Stimulated activated CD4-positive, alpha-beta T cell treated with anti-CD3 and anti-CD28 coated beads, Interleukin-4, amount 100 ng/mL, for 1 hour (primary cell): ENCODE data around the gene SIK1.
"Not testable (repeated sequence)": the region's sequence is repeated elsewhere in the genome, so short reads cannot be mapped to it uniquely, and the experiment has no call there.

Experiments
- DNase-seq: peaks from one replicate; pipeline ENCODE4 v3.0.0-alpha.2; 2020

SIK1 gene

DNA sequence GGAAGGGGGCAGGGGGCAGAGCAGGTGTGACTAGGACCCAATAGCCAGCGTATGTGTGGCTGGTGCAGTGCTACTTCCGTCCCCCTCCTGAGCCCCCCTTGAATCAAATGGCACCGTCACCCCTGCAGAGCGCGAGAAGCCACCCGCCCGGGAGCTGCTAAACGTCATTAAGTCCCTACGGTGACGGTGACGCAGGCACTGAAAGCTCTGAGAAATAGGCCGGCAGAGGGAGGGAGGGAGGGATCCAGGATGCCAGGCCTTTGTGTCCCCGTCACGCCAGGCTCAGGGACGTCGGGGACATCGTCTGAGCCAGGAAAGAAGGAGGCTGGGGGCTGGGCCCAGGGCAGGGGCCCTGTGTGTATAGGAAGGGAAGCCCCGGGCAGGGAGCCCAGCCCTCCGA, 43.6 kb downstream of the SIK1 start:
- not testable (repeated sequence) for DNase-seq

DNA sequence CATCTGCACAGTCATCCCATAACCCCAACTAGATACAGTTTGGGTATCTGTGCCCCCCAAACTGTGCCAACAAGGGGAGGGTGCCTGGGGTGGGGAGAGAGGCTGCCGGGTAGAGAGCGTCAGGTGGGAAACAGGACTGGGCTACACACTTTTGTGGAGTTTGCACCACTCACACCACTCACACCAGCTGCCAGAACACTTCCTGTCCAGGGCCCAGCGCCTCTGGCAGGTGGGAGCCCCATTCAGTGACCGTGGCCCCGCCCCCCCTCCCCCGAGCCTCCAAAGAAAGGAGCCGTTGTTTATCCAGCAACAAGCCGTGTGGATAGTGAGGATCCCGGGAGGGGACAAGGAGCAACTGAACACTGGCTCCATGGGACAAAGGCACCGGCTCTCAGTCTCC, 44.0 kb downstream of the SIK1 start:
- DNase-seq = not testable (repeated sequence)

DNA sequence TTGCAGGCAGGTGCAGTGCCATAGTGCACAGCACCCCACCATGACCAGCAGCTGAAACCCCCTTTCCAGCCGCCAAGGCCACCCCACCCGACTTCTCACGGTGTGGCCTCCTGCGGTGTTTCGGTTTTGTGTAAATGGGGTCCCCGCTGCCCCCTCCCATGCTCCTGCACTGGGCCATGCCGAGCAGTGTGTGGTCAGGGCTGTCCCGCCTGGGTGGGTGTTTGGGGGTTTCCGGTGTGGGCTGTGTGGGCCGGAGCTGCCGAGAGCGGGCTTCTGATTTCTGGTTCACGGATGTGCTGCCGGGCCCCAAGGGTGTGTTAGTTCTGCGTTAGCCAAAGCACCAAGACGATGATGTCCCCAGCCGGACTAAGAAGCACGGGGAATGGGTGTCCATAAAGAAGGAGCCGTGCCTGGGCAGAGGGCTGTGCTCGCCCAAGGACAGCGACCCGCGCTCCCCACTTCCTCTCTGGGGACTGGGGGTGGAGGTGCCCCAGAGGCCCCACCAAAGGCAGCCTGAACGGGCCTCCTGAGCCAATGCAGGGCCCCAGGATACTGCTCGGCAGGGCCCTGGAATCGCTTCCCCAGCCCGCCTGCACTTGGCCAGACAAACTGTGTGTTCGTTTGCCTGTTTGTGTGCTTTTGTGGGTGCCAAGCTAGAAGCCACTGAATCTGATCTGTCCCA, 45.9 kb downstream of the SIK1 start:
- DNase-seq = not testable (repeated sequence)

DNA sequence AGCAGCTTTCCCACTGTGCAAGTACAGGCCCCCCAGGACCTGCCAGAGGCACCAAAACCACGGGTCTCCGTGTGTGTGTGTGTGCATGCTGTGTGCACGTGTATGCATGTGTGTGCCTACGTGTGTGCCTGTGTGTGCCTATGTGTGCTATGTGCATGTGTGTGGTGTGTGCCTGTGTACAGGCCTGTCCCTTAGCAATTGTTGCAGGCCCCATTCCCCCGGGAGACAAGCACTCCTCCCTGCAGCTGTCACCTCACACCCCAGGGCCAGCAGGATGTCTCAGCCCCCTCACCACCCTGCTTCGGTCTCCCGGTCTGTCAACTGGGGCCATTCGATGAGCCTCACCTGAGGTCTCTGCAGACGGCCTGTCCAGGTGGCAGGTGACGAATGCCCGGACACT, 46.6 kb downstream of the SIK1 start:
- not testable (repeated sequence) for DNase-seq

DNA sequence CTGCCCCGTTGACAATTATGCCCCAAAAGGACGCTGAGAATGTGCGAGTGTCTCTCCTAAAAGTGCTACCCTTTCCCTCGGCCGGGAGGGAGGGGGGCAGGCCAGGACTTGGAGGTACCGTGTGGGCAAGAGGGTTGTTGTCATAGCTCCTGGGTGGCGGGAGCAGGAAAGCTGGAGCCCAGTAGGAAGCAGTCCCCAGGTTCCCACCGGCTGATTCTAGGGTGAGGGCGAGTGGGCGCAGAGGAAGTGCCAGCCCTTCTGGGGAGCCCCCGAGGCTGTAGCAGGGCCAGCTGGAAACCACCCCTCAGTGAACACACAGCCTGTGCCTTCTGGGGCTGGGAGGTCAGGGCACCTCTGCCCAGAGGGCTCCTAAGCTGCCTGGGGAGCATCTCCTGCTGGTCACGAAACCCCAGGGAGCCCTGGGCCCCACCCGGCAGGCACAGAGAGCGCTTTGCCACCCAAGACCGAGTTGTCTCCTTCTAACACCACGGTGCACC, 47.3 kb downstream of the SIK1 start:
- not testable (repeated sequence) for DNase-seq

DNA sequence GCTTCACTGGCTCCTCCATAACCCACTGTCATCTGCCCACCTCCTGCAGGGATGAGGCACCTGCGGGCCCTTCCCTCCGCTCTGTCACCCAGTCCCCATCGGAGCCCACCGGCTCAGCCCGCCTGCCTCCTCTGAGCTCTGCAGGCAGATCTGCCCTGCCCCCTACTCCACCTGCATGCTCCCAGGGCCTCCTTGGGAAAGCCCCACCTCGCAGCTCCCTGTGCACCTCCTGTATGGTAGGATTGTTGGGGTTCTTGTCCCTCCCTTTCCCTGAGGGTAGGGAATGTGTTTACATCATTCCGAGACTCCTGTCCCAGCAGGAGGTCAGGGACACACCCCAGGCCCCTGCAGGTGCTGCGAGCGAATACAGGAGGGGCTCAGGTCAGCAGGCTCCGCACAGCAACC, 50.5 kb downstream of the SIK1 start:
- no peak for DNase-seq

DNA sequence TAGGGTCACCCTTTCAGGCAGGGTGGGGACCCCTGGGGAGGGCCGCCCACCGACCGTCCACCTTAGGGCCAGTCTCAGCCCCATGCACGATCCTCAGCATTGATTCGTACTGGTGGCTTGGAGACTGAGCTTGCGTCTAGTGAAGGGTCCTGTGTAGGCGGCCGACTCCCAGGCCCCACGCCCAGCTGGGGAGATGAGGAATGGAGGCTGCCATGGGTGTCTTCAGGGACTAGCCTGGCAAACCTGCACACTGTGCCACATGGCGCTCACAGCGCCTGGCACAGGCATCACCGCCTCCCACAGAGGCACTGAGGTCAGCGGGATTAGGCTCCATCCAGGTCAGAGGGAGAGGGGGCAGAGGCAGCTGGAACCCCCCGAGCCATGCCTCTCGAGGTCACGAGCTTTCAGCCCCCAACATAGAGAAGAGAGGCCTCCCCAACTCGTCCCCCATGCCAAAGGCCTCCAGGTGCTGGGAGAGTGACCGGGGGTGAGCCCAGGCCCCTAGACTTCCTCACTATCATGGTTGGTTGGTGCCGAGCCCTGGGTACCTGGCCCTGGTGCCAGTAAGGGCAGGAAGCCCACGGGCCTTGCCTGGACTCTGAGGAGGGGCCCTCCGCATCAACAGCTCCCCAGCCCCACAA, 51.0 kb downstream of the SIK1 start:
- DNase-seq = no peak

DNA sequence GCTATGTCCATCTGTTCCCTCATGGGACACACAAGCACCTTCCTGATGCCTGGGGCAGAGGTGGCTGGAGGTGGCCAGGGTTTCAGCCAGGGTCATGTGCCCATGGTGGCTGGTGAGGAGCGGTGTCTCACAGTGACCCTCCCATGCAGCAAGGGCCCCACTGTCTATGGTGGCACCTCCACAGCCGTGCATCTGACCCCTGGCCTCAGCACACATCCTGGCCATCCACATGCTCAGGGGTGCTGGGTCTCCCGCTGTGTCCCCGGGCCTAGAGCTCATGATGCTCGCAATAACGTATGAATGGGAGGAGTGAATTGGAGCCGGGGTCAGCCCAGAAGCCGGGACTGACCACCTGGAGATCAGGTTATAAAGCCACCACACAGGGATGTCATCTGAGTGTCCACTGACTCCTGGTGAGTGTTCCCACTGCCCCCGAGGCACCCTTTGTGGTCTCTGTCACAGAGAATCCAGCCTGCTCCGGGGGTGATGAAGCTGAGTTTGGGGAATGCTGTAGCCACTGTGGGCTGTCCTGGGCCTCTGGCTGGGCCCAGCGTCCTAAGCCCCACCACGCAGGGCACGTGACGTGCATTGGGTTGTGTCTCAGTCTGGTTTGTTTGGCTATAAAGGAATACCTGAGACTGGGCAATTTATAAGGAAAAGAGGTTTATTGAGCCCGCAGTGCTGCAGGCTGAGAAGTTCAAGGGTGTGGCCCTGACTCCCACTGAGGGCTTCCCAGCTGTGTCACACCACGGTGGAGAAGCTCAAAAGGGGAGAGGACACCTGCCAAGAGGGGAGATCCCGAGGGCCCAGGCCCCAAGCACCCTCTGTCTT, 51.7 kb downstream of the SIK1 start:
- DNase-seq = no peak

DNA sequence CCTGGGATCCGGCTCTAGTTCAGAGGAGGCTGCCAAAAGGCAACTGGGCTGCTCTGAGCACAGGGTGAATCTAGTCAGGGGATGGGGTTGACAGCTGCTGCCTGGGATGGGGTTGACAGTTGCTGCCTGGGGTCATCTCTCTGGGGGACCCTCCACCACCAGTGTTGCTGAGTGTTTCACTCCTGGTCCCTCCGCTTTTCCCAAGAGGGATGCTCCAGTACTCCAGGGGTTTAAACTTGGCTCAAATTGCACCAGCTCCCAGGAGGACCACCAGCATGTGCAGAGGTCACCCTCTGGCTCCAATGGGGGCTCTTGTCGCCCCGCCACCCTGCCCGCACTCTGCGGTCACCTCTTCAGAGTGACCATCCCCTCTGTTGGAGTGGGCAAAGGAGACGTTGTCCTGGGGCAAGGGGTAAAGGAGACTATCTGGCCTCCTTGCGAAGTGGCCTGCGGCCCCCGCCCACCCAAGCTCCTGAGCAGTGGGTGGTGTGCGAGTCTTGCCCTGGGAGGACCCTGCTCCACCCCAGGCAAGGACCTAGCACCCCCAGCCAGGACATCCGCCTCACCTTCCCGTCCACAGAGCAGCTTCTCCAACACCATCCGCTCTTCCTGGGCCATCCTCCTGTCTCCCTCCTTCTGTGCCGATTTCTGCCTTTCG, 52.6 kb downstream of the SIK1 start:
- DNase-seq = no peak

DNA sequence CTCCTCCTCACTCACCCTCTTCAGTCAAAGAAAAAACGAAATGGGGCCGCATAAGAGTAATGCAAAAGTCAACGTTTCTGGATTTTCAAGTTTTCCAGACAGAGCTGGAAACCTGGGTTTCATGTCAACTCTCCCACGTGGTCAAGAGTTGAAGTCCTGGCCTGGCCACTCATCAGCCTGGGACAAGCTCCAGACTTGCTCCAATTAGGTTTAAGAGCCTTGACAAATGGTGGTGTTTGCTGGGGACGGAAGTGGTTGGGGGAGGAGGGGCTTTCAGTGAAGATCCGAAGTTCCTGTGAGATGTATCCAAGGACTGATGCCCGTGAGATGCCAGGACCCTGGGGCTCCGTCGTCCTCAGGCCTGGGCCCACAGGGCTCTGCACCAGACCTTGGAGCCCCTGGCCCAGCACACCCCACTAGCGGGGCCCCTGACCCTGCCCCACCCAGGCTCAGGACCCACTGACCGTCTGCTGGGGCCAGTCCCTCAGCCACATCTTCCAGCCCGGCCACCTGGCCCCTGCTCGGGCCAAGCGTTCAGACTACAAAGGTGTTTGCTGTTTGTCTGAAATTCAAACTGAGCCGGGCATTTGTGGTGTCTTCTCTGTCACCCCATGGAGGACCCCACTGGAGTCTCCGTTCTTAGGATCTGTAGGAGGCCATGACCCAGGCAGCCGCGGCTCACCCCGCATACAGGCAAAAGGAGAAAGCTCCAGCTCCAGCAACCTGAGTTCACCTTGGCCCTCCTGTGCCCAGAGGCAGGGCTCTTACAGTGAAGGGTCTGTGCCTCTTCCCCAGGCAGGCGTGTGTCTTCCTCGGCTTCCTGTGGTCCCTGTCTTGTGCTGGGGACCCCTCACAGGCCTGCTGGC, 53.3 kb downstream of the SIK1 start:
- no peak for DNase-seq

DNA sequence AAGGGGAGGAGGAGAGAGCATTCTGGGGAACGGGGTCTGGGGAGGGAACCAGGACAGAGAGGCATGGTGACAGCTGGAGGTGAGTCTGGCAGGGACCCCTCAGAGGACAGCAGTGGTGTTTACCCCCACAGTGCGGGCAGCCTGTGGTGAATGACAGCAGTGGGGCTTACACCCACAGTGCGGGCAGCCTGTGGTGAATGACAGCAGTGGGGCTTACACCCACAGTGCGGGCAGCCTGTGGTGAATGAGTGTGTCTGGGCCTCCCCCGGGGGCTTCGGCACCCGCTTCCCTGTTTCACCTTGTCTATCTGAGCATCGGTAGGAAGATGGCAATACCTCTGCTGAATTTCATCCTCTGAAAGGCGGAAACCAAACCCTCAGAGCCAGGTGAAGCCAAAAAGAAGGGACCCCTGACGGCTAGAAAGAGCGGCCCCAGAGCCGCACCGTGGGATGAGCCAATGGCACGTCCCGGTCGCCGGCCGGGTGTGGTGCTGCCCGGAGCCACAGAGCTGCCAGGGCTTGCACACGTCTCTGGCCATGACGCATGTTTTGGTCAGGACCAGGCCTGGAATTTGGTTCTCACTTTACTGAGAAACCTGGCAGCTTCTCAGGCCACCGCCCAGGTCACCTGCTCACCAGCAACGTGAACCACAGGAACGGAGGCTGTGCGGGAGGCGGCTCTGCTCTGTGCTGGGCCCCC, 54.1 kb downstream of the SIK1 start:
- DNase-seq = no peak

DNA sequence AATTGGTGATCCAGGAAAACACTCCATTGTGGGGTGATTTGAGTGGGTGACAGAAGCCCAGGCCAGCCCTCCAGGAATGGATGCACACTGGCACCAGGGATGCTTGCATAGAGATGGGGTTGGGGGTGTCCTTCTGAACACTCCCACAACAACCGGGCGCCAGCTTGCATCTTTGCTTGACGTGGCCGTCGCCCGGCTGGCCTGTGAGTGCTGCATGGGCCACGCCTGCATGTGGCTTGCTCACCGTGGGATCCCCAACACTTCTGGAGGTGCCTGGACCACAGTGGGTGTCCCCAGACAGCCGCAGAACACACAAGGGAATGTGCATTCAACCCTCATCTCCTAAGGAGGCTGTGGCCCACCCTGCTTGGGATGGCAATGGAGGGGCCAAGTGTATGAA, 55.1 kb downstream of the SIK1 start:
- DNase-seq = no peak

DNA sequence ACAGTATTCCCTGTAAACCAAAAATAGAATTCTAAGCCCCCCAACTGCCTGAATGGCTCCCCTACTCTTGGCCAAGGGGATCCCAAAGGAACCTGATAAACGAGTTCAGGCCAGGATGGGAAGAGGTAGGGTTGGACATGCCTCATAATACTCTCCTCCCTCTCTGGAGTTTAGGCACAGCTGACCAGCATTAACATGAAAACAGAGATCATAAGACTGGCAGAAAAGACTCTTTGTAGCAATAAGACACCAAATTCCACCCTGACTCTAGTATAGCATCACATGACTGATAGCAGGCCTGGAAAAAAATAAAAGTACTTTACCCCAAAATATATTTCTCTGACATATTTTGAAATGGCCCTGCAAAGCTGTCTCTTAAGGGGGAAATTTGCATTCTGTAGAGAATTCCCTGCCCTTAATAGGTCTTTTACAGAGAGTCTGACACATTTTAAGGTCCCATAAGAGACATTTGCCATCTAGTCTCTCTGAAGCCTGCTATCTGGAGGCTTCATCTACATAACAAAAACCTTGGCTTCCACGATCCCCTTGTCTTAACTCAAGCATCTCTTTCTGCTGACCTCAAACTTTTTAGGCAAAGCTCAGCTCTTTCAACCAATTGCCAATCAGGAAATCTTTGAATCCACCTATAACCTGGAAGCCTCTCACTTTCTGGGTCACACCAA, 55.9 kb downstream of the SIK1 start:
- no peak for DNase-seq

DNA sequence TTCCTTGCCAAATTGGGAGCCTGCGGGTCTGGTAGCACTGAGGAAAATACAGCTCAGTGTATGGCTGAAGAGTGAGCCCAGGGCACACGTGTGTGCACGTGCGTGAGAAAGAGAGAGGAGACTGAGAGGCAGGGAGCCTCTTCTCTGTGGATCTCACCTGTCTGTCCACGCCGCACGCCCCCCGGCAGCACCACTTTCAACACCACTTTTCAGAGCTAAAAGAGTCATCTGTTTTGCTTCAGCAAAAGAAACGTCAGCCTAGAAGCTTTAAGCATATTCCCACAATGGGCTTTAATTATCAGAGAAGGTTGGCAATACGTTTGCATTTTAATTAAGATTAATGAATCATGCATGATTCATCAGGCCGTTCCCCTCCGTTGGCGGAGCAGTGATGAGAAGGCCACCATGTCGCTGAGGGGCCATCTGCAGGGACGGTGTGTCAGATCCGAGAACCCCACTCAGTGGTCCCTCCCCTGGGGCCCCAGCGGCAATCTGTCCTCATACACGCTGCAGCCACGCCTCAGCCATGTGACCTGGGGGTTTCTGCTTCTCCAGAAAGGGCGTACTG, 56.8 kb downstream of the SIK1 start:
- DNase-seq = no peak

DNA sequence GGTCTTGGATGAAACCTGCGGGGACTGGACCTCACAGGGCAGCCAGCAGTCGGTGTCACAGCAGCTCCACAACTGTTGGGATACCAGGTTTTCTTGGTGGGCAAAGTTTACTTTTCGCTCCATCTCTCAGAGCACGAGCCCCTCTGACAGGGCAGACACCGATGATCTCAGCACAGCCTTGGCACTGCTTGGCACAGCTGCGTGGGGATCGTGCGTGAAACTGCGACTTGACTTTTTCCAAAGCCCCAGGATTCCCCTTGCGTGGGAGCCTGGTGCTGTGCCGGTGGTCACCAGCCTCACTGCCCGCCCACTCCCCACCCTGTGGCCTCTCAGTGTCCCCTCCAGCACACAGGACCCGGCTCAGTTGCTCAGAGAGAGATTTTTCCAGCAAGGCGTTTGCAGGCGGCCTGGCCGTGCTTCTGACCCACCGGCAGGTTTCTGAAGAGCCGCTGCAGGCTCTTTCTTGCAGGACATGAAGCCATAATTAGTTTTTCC, 57.3 kb downstream of the SIK1 start:
- DNase-seq = no peak

DNA sequence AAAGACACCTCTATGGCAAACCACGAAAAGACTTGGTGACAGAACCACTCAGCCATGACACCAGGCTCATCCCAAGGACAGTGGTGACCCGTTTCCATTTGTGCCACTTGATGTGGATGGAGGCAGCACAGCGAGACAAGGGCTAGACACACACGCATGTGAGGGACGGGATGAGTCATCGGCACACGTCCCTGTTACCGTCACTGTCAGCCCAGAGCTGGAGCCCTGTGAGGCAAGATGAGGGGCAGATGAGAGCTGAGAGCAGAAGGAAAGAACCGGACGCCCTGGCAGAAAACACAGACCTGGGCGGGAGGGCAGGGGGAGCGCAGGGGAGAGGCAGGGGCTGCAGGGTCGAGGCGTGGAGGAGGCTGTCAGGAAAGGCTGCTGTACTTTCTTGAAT, 57.8 kb downstream of the SIK1 start:
- DNase-seq = no peak

DNA sequence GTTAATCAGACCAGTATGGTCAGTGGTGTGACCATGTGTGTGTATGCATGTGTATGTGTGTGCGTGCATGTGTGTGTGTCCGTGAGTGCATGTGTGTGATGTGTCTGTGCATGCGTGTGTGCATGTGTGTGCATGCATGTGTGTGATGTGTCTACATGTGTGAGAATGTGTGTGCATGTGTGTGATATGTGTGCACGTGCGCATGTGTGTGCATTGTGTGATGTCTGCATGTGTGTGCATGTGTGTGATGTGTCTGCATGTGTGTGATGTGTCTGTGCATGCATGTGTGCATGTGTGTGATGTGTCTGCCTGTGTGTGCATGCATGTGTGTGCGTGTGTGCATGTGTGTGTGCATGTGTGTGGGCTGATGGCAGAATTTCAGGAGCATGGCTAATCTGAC, 58.2 kb downstream of the SIK1 start:
- DNase-seq = no peak

DNA sequence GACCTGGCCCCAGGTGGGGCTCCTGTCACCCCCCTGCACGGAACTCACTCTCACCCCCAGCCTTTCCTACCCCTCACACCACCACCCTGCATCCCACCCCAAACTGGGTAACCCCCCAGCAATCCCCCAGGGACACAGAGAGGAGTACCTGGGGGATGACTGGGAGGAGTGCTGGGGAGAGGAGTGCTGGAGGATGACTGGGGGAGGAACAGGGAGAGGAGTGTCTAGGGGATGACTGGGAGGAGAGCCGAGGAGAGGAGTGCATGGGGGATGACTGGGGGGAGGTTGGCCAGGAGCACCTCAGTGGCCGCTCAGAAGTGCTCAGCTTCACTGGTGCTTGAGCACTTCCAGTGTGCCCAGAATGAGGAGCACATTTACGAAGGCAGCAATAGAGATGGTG, 59.1 kb downstream of the SIK1 start:
- DNase-seq = no peak

DNA sequence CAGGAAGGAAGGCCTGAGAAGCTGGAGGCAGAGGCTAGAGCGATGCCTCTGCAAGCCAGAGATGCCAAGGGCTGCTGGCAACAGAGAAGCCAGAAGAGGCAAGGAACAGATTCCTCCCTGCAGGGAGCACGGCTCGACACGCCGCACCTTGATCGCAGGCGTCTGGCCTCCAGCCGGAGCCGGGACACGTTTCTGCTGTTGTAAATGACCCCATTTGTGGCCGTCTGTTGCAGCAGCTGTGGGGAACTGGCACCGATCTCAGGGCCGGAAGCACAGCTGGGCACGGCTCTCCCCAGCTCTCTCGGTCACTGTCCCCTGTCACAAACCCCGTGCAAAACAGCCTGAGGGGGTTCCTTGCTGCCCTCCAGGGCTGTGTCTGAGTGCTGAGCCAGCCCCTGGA, 59.6 kb downstream of the SIK1 start:
- DNase-seq = no peak

DNA sequence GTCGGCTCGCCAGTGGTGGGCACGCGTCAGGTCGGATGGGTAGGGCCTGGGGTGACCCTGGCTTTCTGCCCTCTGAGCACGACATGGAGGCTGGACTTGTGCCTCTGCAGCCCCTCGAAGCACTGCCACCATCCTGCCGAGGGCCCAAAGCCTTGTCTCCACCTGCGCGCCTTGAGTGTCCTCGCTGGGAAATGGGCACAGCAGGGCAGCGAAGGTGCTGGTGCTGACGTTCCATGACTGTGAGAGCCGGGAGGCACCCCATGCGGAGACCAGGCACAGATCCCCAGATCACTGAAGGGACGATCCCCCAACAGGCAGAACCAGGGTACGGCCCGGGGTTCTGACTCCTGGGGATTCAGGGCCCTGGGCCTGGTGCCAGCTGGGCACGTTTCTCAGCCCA, 60.3 kb downstream of the SIK1 start:
- no peak for DNase-seq
